SU-DHL-6 (cell line): ENCODE measurements around the gene PNPLA7.

ENCODE experiments used
- H2AFZ ChIP-seq: fragments of 200-600 bp; sonication (generic); 2 replicates; pipeline ENCODE4 v1.6.1; 2014; ENCODE audit warnings: low read depth, mild to moderate bottlenecking, moderate library complexity, mixed read lengths, antibody characterized with exemption, low read length; ENCODE audit not compliant: severe bottlenecking
- H3F3A ChIP-seq: fragments of 200-600 bp; shearing (Covaris generic); 2 replicates; pipeline ENCODE4 v1.6.0; 2016; ENCODE audit warnings: antibody characterized with exemption, mild to moderate bottlenecking; ENCODE audit not compliant: insufficient read depth
- H3K27ac ChIP-seq: fragments of 200-600 bp; sonication (generic); 2 replicates; pipeline ENCODE4 v1.5.1; 2016; ENCODE audit warnings: low read depth, mild to moderate bottlenecking, low read length, moderate library complexity, mixed read lengths
- H3K27me3 ChIP-seq: fragments of 200-600 bp; sonication (generic), shearing (Covaris generic); 2 replicates; pipeline ENCODE4 v1.6.0; 2014; ENCODE audit warnings: mild to moderate bottlenecking, low read length
- H3K36me3 ChIP-seq: fragments of 200-600 bp; sonication (generic); 2 replicates; pipeline ENCODE4 v1.6.1; 2014; ENCODE audit warnings: mild to moderate bottlenecking, low read length, mixed read lengths
- H3K4me2 ChIP-seq: fragments of 300-600, 200-600 bp; shearing (Covaris generic), sonication (generic); 2 replicates; pipeline ENCODE4 v1.6.0; 2014; ENCODE audit warnings: low read length, low read depth, mild to moderate bottlenecking; ENCODE audit not compliant: poor library complexity, severe bottlenecking
- H3K4me3 ChIP-seq: fragments of 200-600 bp; sonication (generic); 2 replicates; pipeline ENCODE4 v1.5.1; 2014; ENCODE audit warnings: antibody characterized with exemption, low read length, mild to moderate bottlenecking, mixed read lengths; ENCODE audit not compliant: insufficient read depth, poor library complexity, severe bottlenecking
- H3K79me2 ChIP-seq: fragments of 200-600 bp; sonication (generic); 2 replicates; pipeline ENCODE4 v1.6.1; 2014; ENCODE audit warnings: mild to moderate bottlenecking, low read length, moderate library complexity; ENCODE audit not compliant: insufficient read depth
- H3K9ac ChIP-seq: fragments of 200-600 bp; sonication (generic); 2 replicates; pipeline ENCODE4 v1.7.0; 2014; ENCODE audit warnings: mild to moderate bottlenecking, low read length
- H3K9me2 ChIP-seq: fragments of 200-600 bp; sonication (generic); replicated peaks from 2 replicates; pipeline ENCODE4 v1.6.1; 2014; ENCODE audit warnings: low read length; ENCODE audit not compliant: insufficient read depth
- H3K9me3 ChIP-seq: fragments of 200-600 bp; sonication (generic); 2 replicates; pipeline ENCODE4 v1.6.1; 2014; ENCODE audit warnings: low read length, mixed read lengths; ENCODE audit not compliant: insufficient read depth
- H4K20me1 ChIP-seq: fragments of 200-600 bp; sonication (generic); 2 replicates; pipeline ENCODE4 v1.6.1; 2014; ENCODE audit warnings: low read depth, mild to moderate bottlenecking, antibody characterized with exemption, low read length, moderate library complexity, mixed read lengths
- CTCF ChIP-seq: fragments of 200-600 bp; sonication (generic); IDR thresholded peaks from one replicate; pipeline ENCODE4 v1.5.1; 2017; ENCODE audit warnings: antibody characterized with exemption, mild to moderate bottlenecking, low read length, moderate library complexity; ENCODE audit not compliant: insufficient read depth, poor library complexity, severe bottlenecking
- EZH2phosphoT487 ChIP-seq: fragments of 200-600 bp; sonication (generic), shearing (Covaris generic); conservative IDR thresholded peaks from 2 replicates; pipeline ENCODE4 v1.6.1; 2018; ENCODE audit warnings: mild to moderate bottlenecking, antibody characterized with exemption, low read length, moderate library complexity, mixed read lengths

Gene PNPLA7

GRCh38 chr9:137449931-137450538 is 100.2 kb downstream of the PNPLA7 start:
- Histone ChIP-seq H3K4me3 (no peak overlapping the region), H3K9me3 (no peaks in the 10 kb centered on the region), H4K20me1 (no peaks in the 10 kb centered on the region), H3K9ac (no peak overlapping the region), H3K79me2 (no peaks in the 10 kb centered on the region), H3K9me2 (no peaks in the 10 kb centered on the region), H3K27ac (no peak overlapping the region), H2AFZ (no peak overlapping the region), H3K27me3 (no peaks in the 10 kb centered on the region), H3K36me3 (no peaks in the 10 kb centered on the region), H3K4me2 (no peak overlapping the region), H3F3A (no peaks in the 10 kb centered on the region; the same call in 1 of the 2 replicates)
- TF ChIP-seq CTCF: no peak
- no peak for TF ChIP-seq EZH2phosphoT487

DNA sequence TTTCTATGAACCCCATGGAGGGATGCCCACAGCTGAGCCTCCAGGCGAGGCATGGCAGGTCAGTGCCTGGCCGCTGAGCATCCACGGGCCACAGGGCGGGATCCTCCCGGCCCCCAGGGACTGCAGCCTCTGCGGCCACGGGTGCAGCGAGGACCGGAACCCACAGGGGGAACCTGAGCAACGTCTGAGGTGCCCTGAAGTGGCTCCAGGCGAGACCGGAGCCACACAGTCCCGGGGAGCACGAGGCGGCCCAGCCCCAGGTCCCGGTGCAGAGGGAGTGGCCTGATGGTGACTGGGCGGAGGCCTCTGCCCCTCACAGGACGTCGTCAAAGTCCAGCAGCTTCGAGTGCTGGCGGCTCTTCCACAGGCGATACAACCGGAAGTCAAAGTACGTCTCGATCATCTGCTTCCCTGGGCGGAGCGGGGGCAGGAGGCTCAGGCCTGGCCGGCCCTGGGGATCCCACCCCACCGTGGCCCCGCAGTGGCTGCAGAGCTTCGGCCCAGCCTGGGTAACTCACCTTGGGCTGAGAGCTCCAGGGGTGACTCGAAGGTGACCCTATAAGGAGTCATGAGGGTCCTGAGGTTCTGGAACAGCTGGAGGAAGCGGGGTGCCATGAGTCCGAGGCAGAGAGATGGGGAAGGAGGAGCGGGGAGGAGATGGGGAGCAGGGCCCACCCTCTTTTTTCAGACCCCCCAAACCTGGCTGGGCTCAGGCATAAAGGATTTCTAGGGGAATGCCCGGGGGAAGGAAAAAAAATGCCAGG is 100.9 kb downstream of the PNPLA7 start:
- no peak overlapping the region for H2AFZ ChIP-seq
- no peaks in the 10 kb centered on the region for H3K36me3 ChIP-seq
- no peaks in the 10 kb centered on the region for H4K20me1 ChIP-seq
- H3K9me3 ChIP-seq: no peaks in the 10 kb centered on the region
- H3K27ac ChIP-seq: no peak overlapping the region
- no peak overlapping the region for H3K4me2 ChIP-seq
- no peaks in the 10 kb centered on the region for H3K9me2 ChIP-seq
- no peaks in the 10 kb centered on the region for H3K79me2 ChIP-seq
- H3K27me3 ChIP-seq: no peaks in the 10 kb centered on the region
- H3K4me3 ChIP-seq: no peak overlapping the region
- H3F3A ChIP-seq: no peaks in the 10 kb centered on the region; the same call in 1 of the 2 replicates
- no peak overlapping the region for H3K9ac ChIP-seq
- no peak for TF ChIP-seq CTCF
- TF ChIP-seq EZH2phosphoT487: no peak

- Histone ChIP-seq H3K9me2 (no peaks in the 10 kb centered on the region), H3K27me3 (no peaks in the 10 kb centered on the region), H3F3A (no peaks in the 10 kb centered on the region; the same call in 1 of the 2 replicates), H3K27ac (no peak overlapping the region), H3K79me2 (no peaks in the 10 kb centered on the region), H3K4me3 (no peak overlapping the region), H4K20me1 (no peaks in the 10 kb centered on the region), H3K36me3 (no peaks in the 10 kb centered on the region), H3K4me2 (no peak overlapping the region), H2AFZ (no peak overlapping the region), H3K9me3 (no peaks in the 10 kb centered on the region), H3K9ac (no peak overlapping the region)
- TF ChIP-seq CTCF (no peak), EZH2phosphoT487 (no peak)
Observed at GRCh38 chr9:137448602-137448962, 101.6 kb downstream of the PNPLA7 start.
